Spleen (tissue), 11 donors: Measurements from ENCODE around the gene RPTOR. TPM values are rescaled to one million over a fixed set of nuclear protein-coding genes. Genes with fewer than 3 reads are reported as not detected.

Source experiments
- DNase-seq: peaks from one replicate; pipeline ENCODE4 v3.0.0-alpha.2; 2020
- H3K27ac ChIP-seq, 8 donors: fragments of 200-600 bp; sonication (generic) in 7 of 8; 1 replicate in 4 of 8; 2 replicates in 4 of 8; pipeline versions ENCODE4 v1.5.0 to v1.8.0; 2016 to 2021; ENCODE audit warnings: inconsistent platforms in 4 of 8, mild to moderate bottlenecking in 4 of 8, moderate library complexity in 1 of 8
- H3K27me3 ChIP-seq, 7 donors: fragments of 200-600 bp; sonication (generic) in 6 of 7; replicated peaks in 1 of 7; 1 replicate in 4 of 7; 2 replicates in 3 of 7; pipeline versions ENCODE4 v1.5.0 to v1.8.0; 2016 to 2021; ENCODE audit warnings: inconsistent platforms in 3 of 7, mild to moderate bottlenecking in 1 of 7
- H3K36me3 ChIP-seq, 6 donors: fragments of 200-600 bp; sonication (generic) in 5 of 6; 1 replicate in 4 of 6; 2 replicates in 2 of 6; pipeline versions ENCODE4 v1.5.0 to v1.8.0; 2016 to 2021; ENCODE audit warnings: inconsistent platforms in 2 of 6
- H3K4me1 ChIP-seq, 6 donors: fragments of 200-600 bp; sonication (generic) in 5 of 6; 1 replicate in 3 of 6; 2 replicates in 3 of 6; pipeline versions ENCODE4 v1.5.0 to v1.8.0; 2016 to 2021; ENCODE audit warnings: inconsistent platforms in 3 of 6
- H3K4me3 ChIP-seq, 8 donors: fragments of 200-600 bp; sonication (generic) in 7 of 8; 1 replicate in 4 of 8; 2 replicates in 4 of 8; pipeline versions ENCODE4 v1.5.0 to v1.8.0; 2016 to 2021; ENCODE audit warnings: inconsistent platforms in 4 of 8, mild to moderate bottlenecking in 4 of 8, moderate library complexity in 2 of 8
- H3K9me3 ChIP-seq, 8 donors: fragments of 200-600 bp; sonication (generic) in 7 of 8; 1 replicate in 4 of 8; 2 replicates in 4 of 8; pipeline versions ENCODE4 v1.5.0 to v1.8.0; 2016 to 2021; ENCODE audit warnings: inconsistent platforms in 4 of 8
- POLR2A ChIP-seq, 3 donors: fragments of 450-650 bp; IDR thresholded peaks; one replicate each; pipeline ENCODE4 v1.5.1; 2017; ENCODE audit warnings: antibody characterized with exemption in 3 of 3, mild to moderate bottlenecking in 1 of 3
- POLR2AphosphoS5 ChIP-seq, 3 donors: sonication (generic); formaldehyde crosslinking; IDR thresholded peaks; one replicate each; pipeline ENCODE4 v1.5.1; 2017; ENCODE audit warnings: antibody characterized with exemption in 3 of 3
- WGBS, 5 donors: extraction: QIAGEN DNeasy Blood & Tissue Kit in 3 of 5; methylation state at CpG; one replicate each; pipeline versions ENCODE4 v1.1.5 to v1.1.7; 2013 to 2018; 5-methylcytosine and 5-hydroxymethylcytosine counted together
- intact Hi-C: fragments of 100-400 bp; cut with DNase I; formaldehyde crosslinking; loops from one replicate; pipeline ENCODE4 v1.15.0; 2023; ENCODE audit warnings: low total_unique reads
- polyA plus RNA-seq, 3 donors: library from polyadenylated mRNA; stranded (reverse); fragments of 200-250 nt; gene quantifications; one replicate each; pipeline ENCODE4 v1.2.1, GENCODE V29; 2013
- total RNA-seq, 7 donors: library from RNA; depleted of rRNA in 3 of 7; stranded (reverse); fragments of >200 nt in 3 of 7; fragmentation: NEBNext Ultra II Directional in 4 of 7; extraction: Animal tissue kit (Norgen Biotek cat#: 25700) in 4 of 7; gene quantifications; one replicate each; pipeline versions ENCODE4 v1.1.0 to v1.2.1, GENCODE V29; 2016 to 2021
- TF ChIP-seq, protein P1 (sequence below), 11 experiments: fragments of 200-600 bp in 7 of 11; fragments of 450-650 bp in 4 of 11; sonication (generic) in 4 of 11; IDR thresholded peaks in 8 of 11; conservative IDR thresholded peaks in 3 of 11; 1 replicate in 7 of 11; 2 replicates in 4 of 11; pipeline versions ENCODE4 v1.4.0 to v1.8.0; 2016 to 2021; ENCODE audit warnings: antibody characterized with exemption in 11 of 11, inconsistent platforms in 4 of 11, mild to moderate bottlenecking in 1 of 11
- donor health status: healthy with polysubstance abuse.
- donor health status: DM: no; HTN: no; CAD: no; lungs with moderate emphysema.
- donor health status: DM: no; HTN: no; CAD: no.
- donor health status: Bipolar disorder and iron deficiency.
- donor health status: healthy.
- donor health status: DM: no; HTN: no; CAD: no.
- donor health status: DM: yes; HTN: yes; CAD: no.

RPTOR gene
- total and polyA plus RNA-seq, 10 donors = 3.1 to 61.2 (median 40.7) TPM

DNA sequence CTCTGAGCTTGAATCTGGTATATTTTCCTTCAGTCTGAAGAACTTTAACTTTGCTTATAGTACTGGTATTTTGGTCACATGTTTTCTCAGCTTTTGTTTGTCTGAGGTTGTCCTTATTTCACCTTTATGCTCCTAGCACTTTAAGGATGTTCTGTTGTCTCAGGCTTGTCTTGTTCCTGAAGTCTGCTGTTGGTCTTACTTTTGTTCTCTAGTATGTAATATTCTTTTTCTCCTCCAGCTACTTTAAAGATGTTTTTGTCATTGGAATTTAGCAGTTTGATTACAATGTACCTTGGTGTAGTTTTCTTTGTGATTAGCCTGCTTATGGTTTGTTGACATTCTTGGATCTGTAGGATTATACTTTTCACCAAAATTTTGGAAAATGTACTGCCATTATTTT, 23.6 kb downstream of the RPTOR start:
- Histone ChIP-seq H3K4me1 (peaks cover 0 to 14% (median 2%) of the 10 kb centered on the region in 6 donors), H3K27me3 (no peaks in the 10 kb centered on the region), H3K36me3 (no peaks in the 10 kb centered on the region), H3K27ac (no peak overlapping the region), H3K9me3 (peaks cover 0 to 8% (median 3%) of the 10 kb centered on the region in 8 donors), H3K4me3 (no peak overlapping the region)
- no peak for DNase-seq
- TF ChIP-seq POLR2A (IDR thresholded peaks at IDR 0.05) (no peak), POLR2AphosphoS5 (IDR thresholded peaks at IDR 0.05) (no peak)
- TF ChIP-seq, protein P1, sequence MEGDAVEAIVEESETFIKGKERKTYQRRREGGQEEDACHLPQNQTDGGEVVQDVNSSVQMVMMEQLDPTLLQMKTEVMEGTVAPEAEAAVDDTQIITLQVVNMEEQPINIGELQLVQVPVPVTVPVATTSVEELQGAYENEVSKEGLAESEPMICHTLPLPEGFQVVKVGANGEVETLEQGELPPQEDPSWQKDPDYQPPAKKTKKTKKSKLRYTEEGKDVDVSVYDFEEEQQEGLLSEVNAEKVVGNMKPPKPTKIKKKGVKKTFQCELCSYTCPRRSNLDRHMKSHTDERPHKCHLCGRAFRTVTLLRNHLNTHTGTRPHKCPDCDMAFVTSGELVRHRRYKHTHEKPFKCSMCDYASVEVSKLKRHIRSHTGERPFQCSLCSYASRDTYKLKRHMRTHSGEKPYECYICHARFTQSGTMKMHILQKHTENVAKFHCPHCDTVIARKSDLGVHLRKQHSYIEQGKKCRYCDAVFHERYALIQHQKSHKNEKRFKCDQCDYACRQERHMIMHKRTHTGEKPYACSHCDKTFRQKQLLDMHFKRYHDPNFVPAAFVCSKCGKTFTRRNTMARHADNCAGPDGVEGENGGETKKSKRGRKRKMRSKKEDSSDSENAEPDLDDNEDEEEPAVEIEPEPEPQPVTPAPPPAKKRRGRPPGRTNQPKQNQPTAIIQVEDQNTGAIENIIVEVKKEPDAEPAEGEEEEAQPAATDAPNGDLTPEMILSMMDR (IDR thresholded peaks at IDR 0.05 in 8 of 11, conservative IDR thresholded peaks at IDR 0.05 in 3 of 11) = no peak
- intact Hi-C loops = no loop called here

DNA sequence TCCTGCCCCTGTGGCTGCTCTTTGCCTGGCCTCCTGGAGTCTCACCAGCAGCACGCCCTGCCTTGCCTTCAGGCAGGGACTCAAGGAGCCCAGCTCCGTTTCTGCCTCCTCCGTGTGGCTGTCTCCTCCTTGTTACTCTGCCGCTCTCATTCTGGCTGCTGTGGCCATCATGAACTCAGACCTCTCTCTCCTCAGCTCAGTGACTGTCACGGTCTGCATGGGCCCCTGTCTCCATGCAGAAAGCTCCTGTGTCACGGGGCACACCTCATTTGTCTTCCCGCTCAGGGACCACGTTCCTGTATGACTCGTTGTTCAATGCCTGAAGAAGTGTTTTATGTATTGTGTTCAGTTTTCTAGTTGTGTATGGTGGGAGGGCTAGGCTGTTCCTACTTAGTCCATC, 25.3 kb downstream of the RPTOR start:
- WGBS, 5 donors = 73 to 88% (median 85%) methylated on average over 9 of the region's 9 CpGs
- Histone ChIP-seq H3K4me1 (peaks cover 0 to 7% (median under 1%) of the 10 kb centered on the region in 6 donors), H3K27me3 (no peaks in the 10 kb centered on the region), H3K27ac (no peak overlapping the region), H3K9me3 (peaks cover 0 to 8% (median 3%) of the 10 kb centered on the region in 8 donors), H3K4me3 (no peak overlapping the region), H3K36me3 (no peaks in the 10 kb centered on the region)
- intact Hi-C loops = loop anchor here (10.0 kb wide), 1 partner anchor 145 kb away; no protein-coding TSS in a partner anchor
- TF ChIP-seq POLR2AphosphoS5 (IDR thresholded peaks at IDR 0.05) (no peak), POLR2A (IDR thresholded peaks at IDR 0.05) (no peak)
- TF ChIP-seq, protein P1 (IDR thresholded peaks at IDR 0.05 in 8 of 11, conservative IDR thresholded peaks at IDR 0.05 in 3 of 11) = no peak
- no peak for DNase-seq

DNA sequence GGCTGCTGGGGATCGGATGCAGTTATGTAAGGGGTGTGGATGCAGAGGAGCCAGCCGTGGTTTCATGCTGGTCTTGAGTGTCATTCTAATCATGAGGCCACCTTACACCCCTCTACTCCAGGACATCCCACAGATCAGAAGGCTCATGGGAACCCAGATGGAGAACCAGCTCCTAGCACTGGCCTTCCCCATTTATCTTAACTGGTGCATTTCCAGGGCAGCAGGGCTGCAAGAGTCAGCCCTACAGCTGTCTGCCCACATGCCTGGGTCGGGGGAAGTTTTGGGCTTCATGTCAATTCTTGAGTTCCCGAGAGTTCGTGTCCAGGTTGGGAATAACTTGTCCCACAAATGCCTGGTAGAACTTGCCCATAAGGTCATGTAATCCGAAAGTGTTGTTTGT, 29.1 kb downstream of the RPTOR start:
- intact Hi-C loops = loop anchor here (10.0 kb wide), 1 partner anchor 149 kb away; no protein-coding TSS in a partner anchor
- no peak overlapping the region for H3K27ac ChIP-seq
- no peak for DNase-seq

DNA sequence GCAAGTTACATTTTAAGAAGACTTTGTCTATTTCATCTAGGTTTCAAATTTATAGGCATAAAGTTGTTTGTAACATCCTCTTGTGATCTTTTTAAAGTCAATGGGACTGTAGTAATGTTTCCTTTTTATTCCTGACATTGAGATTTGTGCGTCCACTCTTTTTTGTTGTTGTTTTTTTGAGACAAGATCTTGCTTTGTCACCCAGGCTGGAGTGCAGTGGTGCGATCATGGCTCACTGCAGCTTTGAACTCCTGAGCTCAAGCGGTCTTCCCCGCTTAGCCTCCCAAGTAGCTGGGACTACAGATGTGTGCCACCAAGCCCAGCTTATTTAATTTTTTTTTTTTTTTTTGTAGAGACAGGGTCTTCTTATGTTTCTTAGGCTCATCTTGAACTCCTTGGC, 29.9 kb downstream of the RPTOR start:
- Histone ChIP-seq H3K36me3 (peaks cover 0 to 5% (median 0%) of the 10 kb centered on the region in 6 donors), H3K27me3 (no peaks in the 10 kb centered on the region), H3K27ac (no peak overlapping the region), H3K4me1 (peaks cover 0 to 21% (median 11%) of the 10 kb centered on the region in 6 donors), H3K9me3 (peaks cover 0 to 8% (median 3%) of the 10 kb centered on the region in 8 donors), H3K4me3 (no peak overlapping the region)
- DNase-seq = no peak
- intact Hi-C loops = loop anchor here (10.0 kb wide), 1 partner anchor 150 kb away; no protein-coding TSS in a partner anchor
- TF ChIP-seq POLR2AphosphoS5 (IDR thresholded peaks at IDR 0.05) = no peak
- 68 to 95% (median 73%) methylated on average over 3 to 4 of the region's 4 CpGs for WGBS, 5 donors

More for the DNA sequence above, 29.1 kb downstream of the RPTOR start:
- 69 to 85% (median 82%) methylated on average over 6 of the region's 6 CpGs for WGBS, 5 donors
- Histone ChIP-seq H3K9me3 (peaks cover 0 to 8% (median 3%) of the 10 kb centered on the region in 8 donors), H3K36me3 (peaks cover 0 to 3% (median 0%) of the 10 kb centered on the region in 6 donors), H3K4me3 (no peak overlapping the region), H3K4me1 (peaks cover 0 to 21% (median 10%) of the 10 kb centered on the region in 6 donors), H3K27me3 (no peaks in the 10 kb centered on the region)
- TF ChIP-seq POLR2A (IDR thresholded peaks at IDR 0.05) (no peak), POLR2AphosphoS5 (IDR thresholded peaks at IDR 0.05) (no peak)
- TF ChIP-seq, protein P1 (IDR thresholded peaks at IDR 0.05 in 8 of 11, conservative IDR thresholded peaks at IDR 0.05 in 3 of 11) = no peak
